ENCODE results near the gene LUZP2. TPM values are rescaled to one million over a fixed set of nuclear protein-coding genes. Genes with fewer than 3 reads are reported as not detected.

LUZP2 gene
- polyA plus RNA-seq, 1 donor from 2014 or later: 15.5 TPM

DNA sequence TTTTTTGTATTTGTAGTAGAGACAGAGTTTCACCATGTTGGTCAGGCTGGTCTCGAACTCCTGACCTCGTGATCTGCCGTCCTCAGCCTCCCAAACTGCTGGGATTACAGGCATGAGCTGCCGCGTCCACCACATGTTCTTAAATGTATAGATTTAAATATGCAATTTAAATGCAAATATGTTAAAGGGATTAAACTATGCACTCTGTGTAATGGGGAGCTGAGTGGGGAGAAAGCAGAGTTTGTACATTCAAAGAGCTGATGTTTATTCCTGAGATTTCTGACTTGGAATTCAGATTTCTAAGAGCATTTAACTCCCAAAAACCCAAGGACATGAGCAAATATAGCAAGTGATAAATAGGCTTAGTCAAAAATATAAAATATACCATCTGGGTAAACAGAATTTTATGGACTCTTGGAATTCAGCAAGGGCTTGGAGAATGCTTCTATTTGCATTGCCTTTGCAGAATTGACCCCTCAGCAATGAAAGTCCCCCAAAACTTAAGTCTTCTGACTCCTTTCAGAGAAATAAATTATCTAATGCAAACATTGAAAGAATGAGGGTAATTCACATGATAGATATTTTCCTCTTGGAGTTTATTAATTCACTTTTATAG, 170.6 kb downstream of the LUZP2 start:
- TF ChIP-seq MXI1 (conservative IDR thresholded peaks at IDR 0.05; ENCODE audit: poor library complexity, severe bottlenecking): no peak
- TF ChIP-seq EP300 (conservative IDR thresholded peaks at IDR 0.05; ENCODE audit: poor library complexity, severe bottlenecking): no peak
- no peak for TF ChIP-seq POLR2AphosphoS5 (IDR thresholded peaks at IDR 0.05)
- TF ChIP-seq RAD21 (conservative IDR thresholded peaks at IDR 0.05): no peak
- no peak for TF ChIP-seq SMC3 (conservative IDR thresholded peaks at IDR 0.05; ENCODE audit: poor library complexity)
- TF ChIP-seq REST (IDR thresholded peaks at IDR 0.05; ENCODE audit: borderline replicate concordance): no peak
- TF ChIP-seq CTCF (IDR thresholded peaks at IDR 0.05; ENCODE audit: poor library complexity, severe bottlenecking): no peak
- Histone ChIP-seq H3K36me3 (ENCODE audit: insufficient read depth, low read length) (no peaks in the 10 kb centered on the region), H3F3A (ENCODE audit: insufficient read depth, low read length, poor library complexity, severe bottlenecking) (no peaks in the 10 kb centered on the region), H3K27me3 (ENCODE audit: insufficient read depth, low read depth, low read length) (no peaks in the 10 kb centered on the region), H3K27ac (ENCODE audit: low read length) (no peak overlapping the region), H3K4me3 (ENCODE audit: low read length) (no peak overlapping the region), H3K79me2 (replicated peaks; ENCODE audit: insufficient read depth, low read length) (no peaks in the 10 kb centered on the region), H3K4me2 (ENCODE audit: low read length) (no peak overlapping the region), H3K9ac (ENCODE audit: low read length) (no peak overlapping the region), H2AFZ (ENCODE audit: low read depth, low read length) (no peak overlapping the region), H3K9me3 (ENCODE audit: low read length) (no peaks in the 10 kb centered on the region), H4K20me1 (ENCODE audit: insufficient read depth) (no peaks in the 10 kb centered on the region), H3K9me2 (ENCODE audit: insufficient read depth, low read length) (no peaks in the 10 kb centered on the region)

DNA sequence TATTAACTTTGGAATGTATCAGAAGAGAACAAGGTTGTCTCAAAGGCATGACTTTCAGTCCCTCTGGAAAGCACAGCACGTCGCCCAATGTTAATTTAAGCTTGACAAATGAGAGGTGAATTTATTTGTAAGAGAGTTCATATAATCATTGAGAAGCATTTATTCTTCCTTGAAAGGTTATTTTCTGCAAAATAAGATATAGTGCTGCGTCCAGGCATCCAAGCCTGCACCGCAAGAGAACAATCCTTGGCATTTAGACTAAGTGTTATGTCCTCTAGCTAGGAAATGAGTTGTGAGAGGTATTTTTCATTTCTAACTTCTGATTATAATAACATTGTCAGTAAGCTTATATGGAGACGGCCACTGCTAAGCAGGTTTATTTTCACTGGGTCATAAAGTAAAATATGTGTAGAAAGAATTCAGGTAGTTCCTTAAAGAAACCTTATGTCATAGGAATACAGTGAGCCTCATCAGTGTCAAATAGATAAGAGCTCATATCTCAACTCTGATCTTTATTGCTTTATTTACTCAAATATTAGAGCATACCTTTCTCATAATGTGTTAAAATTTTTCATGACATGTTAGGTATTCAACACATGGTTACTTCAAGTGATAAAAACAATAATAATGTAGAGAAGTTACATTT, 182.0 kb downstream of the LUZP2 start:
- H3K9me2 ChIP-seq (ENCODE audit: insufficient read depth, low read length): no peaks in the 10 kb centered on the region
- no peak overlapping the region for H3K27ac ChIP-seq (ENCODE audit: low read length)
- TF ChIP-seq TAF1 (IDR thresholded peaks at IDR 0.05; ENCODE audit: low read depth) (no peak), REST (IDR thresholded peaks at IDR 0.05; ENCODE audit: borderline replicate concordance) (no peak), EP300 (conservative IDR thresholded peaks at IDR 0.05; ENCODE audit: poor library complexity, severe bottlenecking) (no peak), RAD21 (conservative IDR thresholded peaks at IDR 0.05) (no peak), CTCF (IDR thresholded peaks at IDR 0.05; ENCODE audit: poor library complexity, severe bottlenecking) (no peak), SMC3 (conservative IDR thresholded peaks at IDR 0.05; ENCODE audit: poor library complexity) (no peak), EZH2 (IDR thresholded peaks at IDR 0.05; ENCODE audit: borderline replicate concordance, insufficient read depth, low read length, poor library complexity, severe bottlenecking) (no peak), MXI1 (conservative IDR thresholded peaks at IDR 0.05; ENCODE audit: poor library complexity, severe bottlenecking) (no peak)
- H3K27me3 ChIP-seq (ENCODE audit: insufficient read depth, low read depth, low read length): no peaks in the 10 kb centered on the region
- H3K9ac ChIP-seq (ENCODE audit: low read length): no peak overlapping the region
- no peak overlapping the region for H3K4me3 ChIP-seq (ENCODE audit: low read length)
- H3K79me2 ChIP-seq (replicated peaks; ENCODE audit: insufficient read depth, low read length): no peaks in the 10 kb centered on the region
- no peaks in the 10 kb centered on the region for H3F3A ChIP-seq (ENCODE audit: insufficient read depth, low read length, poor library complexity, severe bottlenecking)
- no peak overlapping the region for H3K4me2 ChIP-seq (ENCODE audit: low read length)
- no peak overlapping the region for H2AFZ ChIP-seq (ENCODE audit: low read depth, low read length)
- no peaks in the 10 kb centered on the region for H4K20me1 ChIP-seq (ENCODE audit: insufficient read depth)
- no peaks in the 10 kb centered on the region for H3K9me3 ChIP-seq (ENCODE audit: low read length)
- H3K36me3 ChIP-seq (ENCODE audit: insufficient read depth, low read length): no peaks in the 10 kb centered on the region

Data from neural cell (in vitro differentiated cells).